Stimulated activated CD4-positive, alpha-beta T cell treated with anti-CD3 and anti-CD28 coated beads, Interleukin-12 subunit alpha, Interleukin-12 subunit beta, amount 100 ng/mL, for 4 hours (primary cell): ENCODE data around the gene RIPK3.
A peak's percentile ranks its signal among the peaks of the same experiment; 100 is the strongest.

Source experiments
- DNase-seq: peaks from one replicate; pipeline ENCODE4 v3.0.0-alpha.2; 2020

The RIPK3 gene

GRCh38 chr14:24299255-24300191, 40.3 kb downstream of the RIPK3 start, which contains the start of the genes DHRS1 and NOP9:
Gene DHRS1 (minus strand): TSS chr14:24299780. CDS start chr14:24299106, 674 bp downstream.
Gene NOP9 (plus strand): TSS chr14:24299850. CDS start chr14:24299955, 105 bp downstream.
- peak; percentile 94 for DNase-seq

- DNase-seq, result no peak
These were observed 40.9 kb downstream of the RIPK3 start for GRCh38 chr14:24298892-24299254.

GRCh38 chr14:24297190-24297964, 42.4 kb downstream of the RIPK3 start:
- no peak for DNase-seq

- DNase-seq, result peak; percentile 67
These were observed 43.2 kb downstream of the RIPK3 start for GRCh38 chr14:24296341-24297157.

GRCh38 chr14:24293525-24293924, 46.3 kb downstream of the RIPK3 start:
- DNase-seq, result no peak

- no peak for DNase-seq
These were observed 47.5 kb downstream of the RIPK3 start for GRCh38 chr14:24292118-24292807.

- DNase-seq, result no peak
These were observed 48.2 kb downstream of the RIPK3 start for GRCh38 chr14:24291446-24292117.

- DNase-seq, result no peak
These were observed 49.0 kb downstream of the RIPK3 start for GRCh38 chr14:24290746-24291145.

- peak; percentile 41 for DNase-seq
These were observed 50.0 kb downstream of the RIPK3 start for GRCh38 chr14:24289649-24290280.

GRCh38 chr14:24286996-24287395, 52.8 kb downstream of the RIPK3 start:
- no peak for DNase-seq
